H1 (cell line): ENCODE data around the gene CYTIP. TPM values are rescaled to one million over a fixed set of nuclear protein-coding genes. Genes with fewer than 3 reads are reported as not detected.

Source experiments
- CTCF ChIA-PET: fragments of 300-600 bp; sonication (Branson Sonifier 250); formaldehyde crosslinking; loops from one replicate; lab custom pipeline; 2021; ENCODE audit not compliant: partially characterized antibody; lab: Charles Lee
- POLR2A ChIA-PET: fragments of 300-600 bp; sonication (Branson Sonifier 250); formaldehyde crosslinking; loops from one replicate; lab custom pipeline; 2021; ENCODE audit warnings: inconsistent platforms; ENCODE audit not compliant: partially characterized antibody; lab: Charles Lee
- DNase-seq, 2 experiments: peaks; one replicate each; pipeline versions ENCODE4 v3.0.0 to v3.0.0-alpha.2; 2010 to 2022; ENCODE audit warnings: low spot score in 2 of 2, low read depth in 1 of 2, mixed read lengths in 1 of 2
- FAIRE-seq: peaks from 2 replicates; lab custom pipeline; 2011; peaks lifted over from hg19 to GRCh38; lab: Jason Lieb, UNC
- H2AFZ ChIP-seq: 2 replicates; pipeline ENCODE4 v1.8.1; 2012; ENCODE audit warnings: low read length, inconsistent platforms
- H2AK5ac ChIP-seq: 2 replicates; pipeline ENCODE4 v1.6.1; 2013; ENCODE audit warnings: low read depth, low read length
- H2BK120ac ChIP-seq: replicated peaks from 2 replicates; pipeline ENCODE3; 2013; ENCODE audit warnings: low read depth, low read length, inconsistent platforms
- H2BK12ac ChIP-seq: 2 replicates; pipeline ENCODE4 v1.6.1; 2013; ENCODE audit warnings: low read depth, low read length
- H2BK15ac ChIP-seq: 2 replicates; pipeline ENCODE4 v1.6.1; 2013; ENCODE audit warnings: low read length
- H2BK20ac ChIP-seq: 2 replicates; pipeline ENCODE4 v1.6.1; 2013; ENCODE audit warnings: low read length
- H2BK5ac ChIP-seq: 2 replicates; pipeline ENCODE4 v1.6.1; 2013; ENCODE audit warnings: low read depth, low read length
- H3K14ac ChIP-seq: 2 replicates; pipeline ENCODE4 v1.6.1; 2013; ENCODE audit warnings: inconsistent platforms; ENCODE audit not compliant: insufficient read length
- H3K18ac ChIP-seq: 2 replicates; pipeline ENCODE4 v1.6.1; 2013; ENCODE audit warnings: low read length; ENCODE audit errors: extremely low read depth
- H3K23ac ChIP-seq: 2 replicates; pipeline ENCODE4 v1.6.1; 2013; ENCODE audit warnings: inconsistent platforms; ENCODE audit not compliant: insufficient read length
- H3K23me2 ChIP-seq: 2 replicates; pipeline ENCODE4 v1.6.1; 2013; ENCODE audit warnings: low read depth, low read length
- H3K27ac ChIP-seq: 2 replicates; pipeline ENCODE4 v1.6.1; 2011; ENCODE audit warnings: low read depth, low read length, inconsistent platforms
- H3K27me3 ChIP-seq, 4 experiments: replicated peaks in 1 of 4; 1 replicate in 1 of 4; 2 replicates in 3 of 4; pipeline versions ENCODE4 v1.6.1 to v1.8.1; 2011 to 2013; ENCODE audit warnings: low read length in 3 of 4, mild to moderate bottlenecking in 3 of 4, inconsistent platforms in 2 of 4, mixed read lengths in 2 of 4, moderate library complexity in 1 of 4; ENCODE audit not compliant: control insufficient read depth in 3 of 4, insufficient read depth in 3 of 4; ENCODE audit errors: extremely low read depth in 1 of 4
- H3K36me3 ChIP-seq, 4 experiments: 2 replicates each; pipeline versions ENCODE4 v1.6.1 to v1.8.1; 2011 to 2013; ENCODE audit warnings: mild to moderate bottlenecking in 4 of 4, low read length in 3 of 4, moderate library complexity in 2 of 4, control low read depth in 1 of 4, inconsistent platforms in 1 of 4; ENCODE audit not compliant: insufficient read depth in 4 of 4, control insufficient read depth in 2 of 4
- H3K4ac ChIP-seq: replicated peaks from 2 replicates; pipeline ENCODE3; 2013; ENCODE audit warnings: low read length, low read depth, mixed read lengths, inconsistent platforms; ENCODE audit not compliant: insufficient read length
- H3K4me1 ChIP-seq, 4 experiments: replicated peaks in 1 of 4; 1 replicate in 1 of 4; 2 replicates in 3 of 4; pipeline versions ENCODE4 v1.6.1 to v1.8.1; 2011 to 2013; ENCODE audit warnings: low read length in 3 of 4, inconsistent platforms in 2 of 4, mixed read lengths in 1 of 4; ENCODE audit not compliant: insufficient read depth in 4 of 4, control insufficient read depth in 3 of 4
- H3K4me2 ChIP-seq, 2 experiments: 2 replicates each; pipeline versions ENCODE4 v1.6.1 to v1.8.1; 2011 to 2013; ENCODE audit warnings: low read depth in 2 of 2, low read length in 2 of 2, control low read depth in 1 of 2, inconsistent platforms in 1 of 2, mild to moderate bottlenecking in 1 of 2; ENCODE audit not compliant: insufficient read depth in 1 of 2
- H3K4me3 ChIP-seq, 4 experiments: fragments of 200-600, 300-600 bp in 1 of 4; sonication (generic), shearing (Covaris generic), sonication (Bioruptor Twin) in 1 of 4; 2 replicates each; pipeline versions ENCODE4 v1.5.1 to v1.8.1; 2011 to 2016; ENCODE audit warnings: low read length in 4 of 4, low read depth in 3 of 4, control low read depth in 2 of 4, inconsistent platforms in 2 of 4, mild to moderate bottlenecking in 2 of 4, mixed read lengths in 1 of 4, moderate library complexity in 1 of 4; ENCODE audit not compliant: insufficient read depth in 2 of 4; ENCODE audit errors: extremely low read depth in 1 of 4
- H3K56ac ChIP-seq: replicated peaks from 2 replicates; pipeline ENCODE3; 2013; ENCODE audit warnings: low read depth, mild to moderate bottlenecking, mixed read lengths, low read length, inconsistent platforms; ENCODE audit not compliant: insufficient read length
- H3K79me1 ChIP-seq: 2 replicates; pipeline ENCODE4 v1.6.1; 2013; ENCODE audit warnings: low read depth, low read length, control low read depth
- H3K79me2 ChIP-seq, 2 experiments: 2 replicates each; pipeline versions ENCODE4 v1.6.1 to v1.8.1; 2012 to 2013; ENCODE audit warnings: low read length in 2 of 2, mild to moderate bottlenecking in 2 of 2, inconsistent platforms in 1 of 2; ENCODE audit not compliant: insufficient read depth in 2 of 2, control insufficient read depth in 1 of 2
- H3K9ac ChIP-seq, 4 experiments: replicated peaks in 1 of 4; 1 replicate in 1 of 4; 2 replicates in 3 of 4; pipeline versions ENCODE4 v1.6.1 to v1.8.1; 2011 to 2013; ENCODE audit warnings: low read depth in 3 of 4, low read length in 3 of 4, control low read depth in 2 of 4, mild to moderate bottlenecking in 2 of 4, moderate library complexity in 2 of 4, inconsistent platforms in 1 of 4; ENCODE audit errors: extremely low read depth in 1 of 4
- H3K9me3 ChIP-seq, 2 experiments: 2 replicates each; pipeline versions ENCODE4 v1.6.1 to v1.8.1; 2012 to 2013; ENCODE audit warnings: mild to moderate bottlenecking in 2 of 2, moderate library complexity in 2 of 2, control low read depth in 1 of 2, inconsistent platforms in 1 of 2, low read depth in 1 of 2, low read length in 1 of 2, mixed read lengths in 1 of 2; ENCODE audit not compliant: insufficient read depth in 2 of 2
- H4K20me1 ChIP-seq, 2 experiments: replicated peaks in 1 of 2; 2 replicates each; pipeline versions ENCODE3 to v1.8.1; 2011 to 2013; ENCODE audit warnings: inconsistent platforms in 2 of 2, low read length in 2 of 2, mild to moderate bottlenecking in 1 of 2; ENCODE audit not compliant: insufficient read depth in 2 of 2, control insufficient read depth in 1 of 2
- H4K5ac ChIP-seq: 2 replicates; pipeline ENCODE4 v1.6.1; 2013; ENCODE audit warnings: low read length, low read depth, mixed read lengths, inconsistent platforms; ENCODE audit not compliant: insufficient read length
- H4K8ac ChIP-seq: 2 replicates; pipeline ENCODE4 v1.8.0; 2013; ENCODE audit warnings: mild to moderate bottlenecking, moderate library complexity, low read length, inconsistent platforms; ENCODE audit not compliant: insufficient read depth; ENCODE audit errors: extremely low read depth
- H4K91ac ChIP-seq: replicated peaks from 2 replicates; pipeline ENCODE3; 2013; ENCODE audit warnings: low read length, mixed read lengths, inconsistent platforms; ENCODE audit not compliant: insufficient read length
- NRF1 ChIP-seq: IDR thresholded peaks from 2 replicates; pipeline ENCODE4 v1.6.1; 2011; ENCODE audit warnings: mild to moderate bottlenecking, low read depth, low read length, improper control_type of control experiment
- WGBS, 2 experiments: shearing (Covaris generic) in 1 of 2; methylation state at CpG; one replicate each; pipeline versions ENCODE4 v1.1.6 to v1.1.7; 2013 to 2015; ENCODE audit warnings: low lambda C conversion rate in 2 of 2, mixed read lengths in 2 of 2, inconsistent platforms in 1 of 2, low coverage in 1 of 2, missing lambda C conversion rate in 1 of 2; ENCODE audit not compliant: insufficient replicate concordance in 2 of 2, insufficient coverage in 1 of 2, insufficient read length in 1 of 2; ENCODE audit errors: extremely low coverage in 1 of 2, missing lambda C conversion rate in 1 of 2; 5-methylcytosine and 5-hydroxymethylcytosine counted together
- polyA plus RNA-seq, 7 experiments: library from polyadenylated mRNA; depleted of rRNA in 3 of 7; stranded (reverse) in 5 of 7; unstranded in 2 of 7; fragments of >200 nt in 5 of 7; fragments of 200-250 nt in 2 of 7; gene quantifications; 1 replicate in 5 of 7; 2 replicates in 1 of 7; 4 replicates in 1 of 7; pipeline versions ENCODE4 v1.2.1 to v1.2.3, GENCODE V29; 2011 to 2013; ENCODE audit warnings: missing spikeins in 2 of 7, mixed read lengths in 2 of 7
- total RNA-seq: library from RNA; stranded (reverse); fragmentation: NEBNext Ultra II Directional; extraction: Animal tissue kit (Norgen Biotek cat#: 25700); gene quantifications from 2 replicates; pipeline ENCODE4 v1.2.1, GENCODE V29; 2021

Gene CYTIP
- total and polyA plus RNA-seq, 2 of the 8 experiments (the other 6 are each of a cell fraction or from before 2014, with no cell fraction given) = 0.12 TPM; not detected in 1

- POLR2A ChIA-PET = no interaction called here
- H4K8ac ChIP-seq = no peak overlapping the region
- H3K23me2 ChIP-seq = no peaks in the 10 kb centered on the region
- H3K4me3 ChIP-seq = no peak overlapping the region
- H4K91ac ChIP-seq = no peak overlapping the region
- H2BK15ac ChIP-seq = no peak overlapping the region
- H4K5ac ChIP-seq = no peak overlapping the region
- no peaks in the 10 kb centered on the region for H4K20me1 ChIP-seq
- no peak overlapping the region for H3K4me2 ChIP-seq
- no peaks in the 10 kb centered on the region for H3K79me2 ChIP-seq
- H3K9ac ChIP-seq = no peak overlapping the region
- H3K9me3 ChIP-seq = no peaks in the 10 kb centered on the region
- no peak overlapping the region for H3K18ac ChIP-seq
- DNase-seq = no peak
- H3K56ac ChIP-seq = no peak overlapping the region
- 79% methylated on average over 1 of the region's 1 CpG; no CpG with 5 or more reads in 1 of the 2 experiments for WGBS, 2 experiments
- CTCF ChIA-PET = interaction anchor here (1.0 to 1.4 kb wide), 2 partner anchors 20 to 50 kb away, joined by 3 to 6 read pairs; no protein-coding TSS in a partner anchor
- no peak overlapping the region for H2BK20ac ChIP-seq
- no peaks in the 10 kb centered on the region for H3K27me3 ChIP-seq
- H2BK120ac ChIP-seq = no peak overlapping the region
- no peak overlapping the region for H3K23ac ChIP-seq
- no peak overlapping the region for H3K27ac ChIP-seq
- no peaks in the 10 kb centered on the region for H3K36me3 ChIP-seq
- H2AK5ac ChIP-seq = no peak overlapping the region
- no peak overlapping the region for H3K4ac ChIP-seq
- H3K14ac ChIP-seq = no peak overlapping the region
- no peak overlapping the region for H2BK5ac ChIP-seq
- H3K4me1 ChIP-seq = no peaks in the 10 kb centered on the region
- H2AFZ ChIP-seq = no peak overlapping the region
- no peaks in the 10 kb centered on the region for H3K79me1 ChIP-seq
- H2BK12ac ChIP-seq = no peak overlapping the region
- FAIRE-seq = no peak
- TF ChIP-seq NRF1 = no peak
Observed at GRCh38 chr2:157386247-157386646, 57.6 kb downstream of the CYTIP start.
